Loucy (cell line): ENCODE measurements around the gene UQCR10.

Experiments used
- CTCF ChIP-seq: fragments of 200-600 bp; sonication (generic); conservative IDR thresholded peaks from 2 replicates; pipeline ENCODE4 v1.5.1; 2014; ENCODE audit warnings: mild to moderate bottlenecking, antibody characterized with exemption, low read length
- EZH2phosphoT487 ChIP-seq: fragments of 200-600 bp; IDR thresholded peaks from 2 replicates; pipeline ENCODE4 v1.6.1; 2018; ENCODE audit warnings: antibody characterized with exemption, mild to moderate bottlenecking, moderate library complexity, borderline replicate concordance

GRCh38 chr22:29722587-29722986, 44.6 kb upstream of the UQCR10 start:
- TF ChIP-seq CTCF (no peak), EZH2phosphoT487 (no peak)
